Measurements from ENCODE around the gene CACNB2. TPM values are rescaled to one million over a fixed set of nuclear protein-coding genes. Genes with fewer than 3 reads are reported as not detected.

The CACNB2 gene
- total and polyA plus RNA-seq, 2 of the 13 experiments (the other 11 are each of a cell fraction or from before 2014, with no cell fraction given) = not detected

DNA sequence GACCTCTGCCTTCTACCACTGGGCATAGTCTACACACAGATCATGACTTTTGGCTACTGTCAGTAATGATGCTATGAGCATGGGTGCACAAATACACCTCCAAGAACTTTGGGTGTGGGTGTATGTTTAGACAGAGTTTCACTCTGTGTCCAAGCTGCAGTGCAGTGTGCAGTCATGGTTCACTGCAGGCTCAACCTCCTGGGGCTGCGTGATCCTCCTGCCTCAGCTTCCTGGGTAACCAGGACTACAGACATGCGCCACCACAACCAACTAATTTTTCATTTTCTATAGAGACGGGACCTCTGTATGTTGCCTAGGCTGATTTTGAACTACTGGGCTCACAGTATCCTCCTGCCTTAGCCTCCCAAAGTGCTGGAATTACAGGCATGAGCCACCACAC is 316.8 kb downstream of the CACNB2 start:
- H3K9me3 ChIP-seq (ENCODE audit: low read length) = no peaks in the 10 kb centered on the region
- TF ChIP-seq, protein P1, sequence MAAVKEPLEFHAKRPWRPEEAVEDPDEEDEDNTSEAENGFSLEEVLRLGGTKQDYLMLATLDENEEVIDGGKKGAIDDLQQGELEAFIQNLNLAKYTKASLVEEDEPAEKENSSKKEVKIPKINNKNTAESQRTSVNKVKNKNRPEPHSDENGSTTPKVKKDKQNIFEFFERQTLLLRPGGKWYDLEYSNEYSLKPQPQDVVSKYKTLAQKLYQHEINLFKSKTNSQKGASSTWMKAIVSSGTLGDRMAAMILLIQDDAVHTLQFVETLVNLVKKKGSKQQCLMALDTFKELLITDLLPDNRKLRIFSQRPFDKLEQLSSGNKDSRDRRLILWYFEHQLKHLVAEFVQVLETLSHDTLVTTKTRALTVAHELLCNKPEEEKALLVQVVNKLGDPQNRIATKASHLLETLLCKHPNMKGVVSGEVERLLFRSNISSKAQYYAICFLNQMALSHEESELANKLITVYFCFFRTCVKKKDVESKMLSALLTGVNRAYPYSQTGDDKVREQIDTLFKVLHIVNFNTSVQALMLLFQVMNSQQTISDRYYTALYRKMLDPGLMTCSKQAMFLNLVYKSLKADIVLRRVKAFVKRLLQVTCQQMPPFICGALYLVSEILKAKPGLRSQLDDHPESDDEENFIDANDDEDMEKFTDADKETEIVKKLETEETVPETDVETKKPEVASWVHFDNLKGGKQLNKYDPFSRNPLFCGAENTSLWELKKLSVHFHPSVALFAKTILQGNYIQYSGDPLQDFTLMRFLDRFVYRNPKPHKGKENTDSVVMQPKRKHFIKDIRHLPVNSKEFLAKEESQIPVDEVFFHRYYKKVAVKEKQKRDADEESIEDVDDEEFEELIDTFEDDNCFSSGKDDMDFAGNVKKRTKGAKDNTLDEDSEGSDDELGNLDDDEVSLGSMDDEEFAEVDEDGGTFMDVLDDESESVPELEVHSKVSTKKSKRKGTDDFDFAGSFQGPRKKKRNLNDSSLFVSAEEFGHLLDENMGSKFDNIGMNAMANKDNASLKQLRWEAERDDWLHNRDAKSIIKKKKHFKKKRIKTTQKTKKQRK (IDR thresholded peaks at IDR 0.05; ENCODE audit: low read length) = no peak
- no peak overlapping the region for H3K4me3 ChIP-seq (replicated peaks in 1 of 3; ENCODE audit: insufficient read depth in 1 of 3, low read depth in 2 of 3, low read length in 3 of 3)
- no peaks in the 10 kb centered on the region for H3K36me3 ChIP-seq (replicated peaks in 1 of 2; ENCODE audit: control insufficient read depth in 1 of 2, insufficient read depth in 2 of 2, low read length in 2 of 2)
- CTCF ChIA-PET (ENCODE audit: low intra/inter-chr PET ratio, low total read pairs) = no interaction called here
- no TSS peak for BruUV-seq (replicated peaks)
- no peaks in the 10 kb centered on the region for H3K4me1 ChIP-seq (ENCODE audit: insufficient read depth, low read length)
- in situ Hi-C loops (cut with HindIII; ENCODE audit: extremely low pct_ligation_motif_present, low pct_unique_long_range_greater_than_20kb) (no loop called here), intact Hi-C loops (cut with micrococcal nuclease; ENCODE audit: unreplicated experiment) (no loop called here)
- no peaks in the 10 kb centered on the region; a peak in 1 of 5 replicates for H3K27me3 ChIP-seq (ENCODE audit: control insufficient read depth in 1 of 2, insufficient read depth in 2 of 2, low read length in 2 of 2)
- ATAC-seq (no peak), FAIRE-seq (no peak), DNase-seq (ENCODE audit: low spot score) (no peak)
- no peak overlapping the region for H3K4me2 ChIP-seq (ENCODE audit: low read depth, low read length)
- POLR2A ChIA-PET = no interaction called here
- H3K9ac ChIP-seq (ENCODE audit: insufficient read depth, low read depth, low read length) = no peak overlapping the region
- H2AFZ ChIP-seq (ENCODE audit: low read length) = no peak overlapping the region
- H3K79me2 ChIP-seq (ENCODE audit: insufficient read depth, low read length) = no peaks in the 10 kb centered on the region
- H4K20me1 ChIP-seq (ENCODE audit: insufficient read depth, low read length) = no peaks in the 10 kb centered on the region
- no peak overlapping the region for H3K27ac ChIP-seq (ENCODE audit: extremely low read length, insufficient read depth, low read length)
- 8% methylated on average over 3 of the region's 3 CpGs for WGBS (ENCODE audit: low lambda C conversion rate)

DNA sequence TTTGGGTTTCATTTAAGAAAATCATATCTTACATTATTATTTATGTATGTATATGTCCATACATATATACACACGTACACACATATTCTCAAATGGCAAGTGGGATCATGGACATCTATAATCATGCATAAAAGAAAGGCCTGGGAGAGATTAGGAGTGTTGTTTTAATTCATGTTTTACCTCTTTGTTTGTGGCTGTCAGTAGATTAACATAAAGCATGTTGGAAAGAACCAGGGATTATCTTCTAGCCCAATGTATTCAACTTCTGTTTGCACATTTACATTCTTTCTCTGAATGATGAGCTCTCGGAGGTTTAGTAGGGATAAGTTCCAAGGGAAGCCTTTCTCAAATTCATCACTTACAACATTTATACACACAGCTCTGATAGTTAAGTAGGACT is 319.8 kb downstream of the CACNB2 start:
- Histone ChIP-seq H3K27me3 (ENCODE audit: control insufficient read depth in 1 of 2, insufficient read depth in 2 of 2, low read length in 2 of 2) (no peaks in the 10 kb centered on the region; a peak in 1 of 5 replicates), H3K36me3 (replicated peaks in 1 of 2; ENCODE audit: control insufficient read depth in 1 of 2, insufficient read depth in 2 of 2, low read length in 2 of 2) (no peaks in the 10 kb centered on the region), H4K20me1 (ENCODE audit: insufficient read depth, low read length) (no peaks in the 10 kb centered on the region), H3K9me3 (ENCODE audit: low read length) (no peaks in the 10 kb centered on the region), H3K79me2 (ENCODE audit: insufficient read depth, low read length) (no peaks in the 10 kb centered on the region), H3K4me3 (replicated peaks in 1 of 3; ENCODE audit: insufficient read depth in 1 of 3, low read depth in 2 of 3, low read length in 3 of 3) (no peak overlapping the region), H3K9ac (ENCODE audit: insufficient read depth, low read depth, low read length) (no peak overlapping the region), H3K4me2 (ENCODE audit: low read depth, low read length) (no peak overlapping the region), H3K4me1 (ENCODE audit: insufficient read depth, low read length) (no peaks in the 10 kb centered on the region), H3K27ac (ENCODE audit: extremely low read length, insufficient read depth, low read length) (no peak overlapping the region), H2AFZ (ENCODE audit: low read length) (no peak overlapping the region)
- ChIA-PET POLR2A (no interaction called here), CTCF (ENCODE audit: low intra/inter-chr PET ratio, low total read pairs) (no interaction called here)
- BruUV-seq (replicated peaks) = no TSS peak
- no peak for DNase-seq (ENCODE audit: low spot score)
- ATAC-seq = no peak
- FAIRE-seq = no peak
- intact Hi-C loops (cut with micrococcal nuclease; ENCODE audit: unreplicated experiment) = no loop called here
- 4% methylated on average over 2 of the region's 2 CpGs for WGBS (ENCODE audit: low lambda C conversion rate)
- in situ Hi-C loops (cut with HindIII; ENCODE audit: extremely low pct_ligation_motif_present, low pct_unique_long_range_greater_than_20kb) = no loop called here
- TF ChIP-seq NFE2L1 (CRISPR knock-in tag; IDR thresholded peaks at IDR 0.05; ENCODE audit: borderline replicate concordance) (no peak), ESRRA (CRISPR knock-in tag; IDR thresholded peaks at IDR 0.05; ENCODE audit: low read depth) (no peak), KLF16 (CRISPR knock-in tag; IDR thresholded peaks at IDR 0.05) (no peak), ZBTB7B (CRISPR knock-in tag; IDR thresholded peaks at IDR 0.05) (no peak), ONECUT2 (CRISPR knock-in tag; IDR thresholded peaks at IDR 0.05) (no peak), ASH2L (IDR thresholded peaks at IDR 0.05; ENCODE audit: insufficient read length, low read depth, low read length) (no peak), ZSCAN30 (CRISPR knock-in tag; IDR thresholded peaks at IDR 0.05) (no peak), YEATS4 (CRISPR knock-in tag; IDR thresholded peaks at IDR 0.05; ENCODE audit: borderline replicate concordance) (no peak)
- TF ChIP-seq, protein P2, sequence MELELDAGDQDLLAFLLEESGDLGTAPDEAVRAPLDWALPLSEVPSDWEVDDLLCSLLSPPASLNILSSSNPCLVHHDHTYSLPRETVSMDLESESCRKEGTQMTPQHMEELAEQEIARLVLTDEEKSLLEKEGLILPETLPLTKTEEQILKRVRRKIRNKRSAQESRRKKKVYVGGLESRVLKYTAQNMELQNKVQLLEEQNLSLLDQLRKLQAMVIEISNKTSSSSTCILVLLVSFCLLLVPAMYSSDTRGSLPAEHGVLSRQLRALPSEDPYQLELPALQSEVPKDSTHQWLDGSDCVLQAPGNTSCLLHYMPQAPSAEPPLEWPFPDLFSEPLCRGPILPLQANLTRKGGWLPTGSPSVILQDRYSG (CRISPR knock-in tag; IDR thresholded peaks at IDR 0.05) = no peak
- TF ChIP-seq, protein P3, sequence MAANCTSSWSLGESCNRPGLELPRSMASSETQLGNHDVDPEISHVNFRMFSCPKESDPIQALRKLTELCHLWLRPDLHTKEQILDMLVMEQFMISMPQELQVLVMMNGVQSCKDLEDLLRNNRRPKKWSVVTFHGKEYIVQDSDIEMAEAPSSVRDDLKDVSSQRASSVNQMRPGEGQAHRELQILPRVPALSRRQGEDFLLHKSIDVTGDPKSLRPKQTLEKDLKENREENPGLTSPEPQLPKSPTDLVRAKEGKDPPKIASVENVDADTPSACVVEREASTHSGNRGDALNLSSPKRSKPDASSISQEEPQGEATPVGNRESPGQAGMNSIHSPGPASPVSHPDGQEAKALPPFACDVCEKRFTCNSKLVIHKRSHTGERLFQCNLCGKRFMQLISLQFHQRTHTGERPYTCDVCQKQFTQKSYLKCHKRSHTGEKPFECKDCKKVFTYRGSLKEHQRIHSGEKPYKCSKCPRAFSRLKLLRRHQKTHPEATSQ (CRISPR knock-in tag; IDR thresholded peaks at IDR 0.05; ENCODE audit: borderline replicate concordance) = no peak
